RPMI8226 (cell line): ENCODE results near the gene ZFR.
"Not testable (repeated sequence)": the region's sequence is repeated elsewhere in the genome, so short reads cannot be mapped to it uniquely, and the experiment has no call there.

Source experiments
- DNase-seq: peaks from one replicate; pipeline ENCODE4 v3.0.0-alpha.2; 2015

The ZFR gene

GRCh38 chr5:32450952-32451351 is 6.4 kb upstream of the ZFR start:
- peak; percentile 13 for DNase-seq

GRCh38 chr5:32449262-32449661 is 4.7 kb upstream of the ZFR start:
- no peak for DNase-seq

DNA sequence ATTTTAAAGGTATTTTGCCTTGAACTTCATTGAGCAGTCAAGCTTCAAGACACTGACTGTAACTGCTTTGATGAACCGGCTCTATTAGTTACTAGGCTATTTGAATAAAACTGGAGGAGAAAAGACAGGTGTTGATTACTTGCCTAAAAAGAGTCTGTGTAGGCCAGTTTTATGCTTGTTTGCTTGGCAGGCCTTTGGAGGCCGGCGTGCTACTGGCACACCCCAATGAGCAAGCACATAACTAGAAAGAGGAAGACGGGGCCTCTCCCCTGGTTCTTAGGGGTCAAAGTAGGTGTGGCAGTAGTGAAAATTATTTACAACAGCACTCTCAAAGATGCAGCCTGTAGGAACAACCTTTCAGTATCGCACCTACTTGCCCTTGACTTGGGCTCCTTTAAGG is 2.1 kb upstream of the ZFR start:
- no peak for DNase-seq

- no peak for DNase-seq
Measured at GRCh38 chr5:32445831-32446614, 1.5 kb upstream of the ZFR start.

DNA sequence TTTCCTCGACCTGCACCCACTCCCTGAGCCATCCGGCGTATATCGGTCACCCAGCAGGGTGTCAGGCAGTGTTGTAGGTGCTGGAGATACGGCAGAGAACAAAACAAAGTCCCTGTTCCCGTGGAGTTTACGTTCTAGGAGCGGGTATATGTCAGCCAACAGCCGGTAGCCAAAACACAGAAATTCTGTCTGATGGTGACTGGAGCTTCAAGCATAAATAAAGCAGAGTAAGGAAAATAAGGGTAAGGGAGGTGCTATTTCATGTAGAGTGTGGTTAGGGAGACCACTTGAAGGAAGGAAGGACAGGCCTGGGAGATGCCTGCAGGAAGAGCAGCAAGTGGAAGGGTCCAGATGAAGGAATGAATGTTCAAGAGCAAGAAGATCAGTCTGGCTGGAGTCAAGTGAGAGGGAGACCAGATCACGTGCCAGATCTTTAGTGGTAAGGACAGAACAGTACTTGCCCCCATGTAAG is 783 bp upstream of the ZFR start:
- DNase-seq: no peak

DNA sequence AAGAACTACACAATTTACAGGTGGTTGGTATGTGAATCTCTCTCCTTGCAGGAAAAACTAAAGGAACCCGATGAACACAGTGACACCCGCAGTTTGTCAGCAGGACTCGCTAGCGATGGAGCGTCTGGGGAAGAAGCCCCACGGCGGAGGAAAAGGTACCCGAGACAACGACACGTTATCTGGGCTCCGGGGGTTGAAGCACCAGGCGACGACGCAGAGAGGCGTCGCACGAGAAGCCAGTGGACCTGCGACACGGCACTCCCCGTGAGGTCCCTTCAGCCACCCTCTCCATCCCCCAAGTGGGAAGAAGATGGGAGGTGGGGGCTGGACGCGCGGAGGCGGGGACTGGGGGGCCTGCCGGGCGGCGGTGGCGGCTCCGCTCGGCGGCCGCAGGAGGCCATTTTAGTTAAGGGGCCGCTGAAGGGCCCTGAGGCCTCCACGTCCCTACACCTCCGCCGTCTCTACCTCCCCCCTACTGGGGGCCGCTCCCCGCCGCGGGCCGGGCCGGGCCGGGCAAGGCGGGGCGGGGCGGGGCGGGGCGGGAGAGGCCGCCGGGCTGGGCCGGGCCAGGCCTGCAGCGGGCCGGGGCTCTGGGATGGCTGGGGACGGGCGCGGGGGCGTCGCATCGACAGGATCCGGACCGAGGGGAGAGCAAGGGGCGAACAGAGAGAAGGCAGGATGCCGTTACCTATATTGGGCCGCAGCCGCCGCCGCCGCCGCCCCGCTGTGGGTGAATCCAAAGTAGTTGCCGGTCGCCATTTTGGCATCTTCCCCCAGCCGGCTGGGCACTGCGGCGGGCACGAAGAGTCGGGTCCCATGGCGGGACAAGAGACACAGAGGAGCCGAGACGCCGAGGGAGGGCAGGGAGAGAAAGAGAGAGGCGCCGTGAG is 754 bp downstream of the ZFR start:
- peak; percentile 35 for DNase-seq

- no peak for DNase-seq
Measured at GRCh38 chr5:32443145-32443540, 1.4 kb downstream of the ZFR start.

DNA sequence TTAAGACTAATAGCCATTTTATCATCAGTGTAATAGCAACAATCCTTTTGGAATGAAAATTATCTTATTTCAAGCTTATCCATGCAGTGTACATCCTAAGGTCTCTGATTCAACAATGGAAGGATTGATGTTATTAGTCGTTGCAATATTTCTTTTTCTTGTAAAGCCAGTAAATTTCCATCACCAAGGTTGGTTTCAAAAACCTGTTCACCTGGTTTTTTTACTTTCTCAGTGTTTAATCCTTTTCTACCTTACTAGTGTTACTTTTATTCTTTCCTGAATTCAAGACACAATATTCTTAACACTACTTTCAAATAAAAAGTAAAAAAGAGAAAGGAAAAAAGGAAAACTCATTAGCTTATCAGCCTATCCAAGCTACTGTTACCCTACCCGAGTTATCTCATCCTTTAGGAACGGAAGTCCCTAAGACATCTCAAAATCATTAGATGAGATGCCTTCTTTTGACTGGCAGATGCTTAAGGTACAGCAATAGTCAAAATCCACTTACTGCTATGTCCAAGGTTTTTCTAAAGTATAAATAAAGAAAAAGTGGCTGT is 5.4 kb downstream of the ZFR start:
- DNase-seq: no peak

DNA sequence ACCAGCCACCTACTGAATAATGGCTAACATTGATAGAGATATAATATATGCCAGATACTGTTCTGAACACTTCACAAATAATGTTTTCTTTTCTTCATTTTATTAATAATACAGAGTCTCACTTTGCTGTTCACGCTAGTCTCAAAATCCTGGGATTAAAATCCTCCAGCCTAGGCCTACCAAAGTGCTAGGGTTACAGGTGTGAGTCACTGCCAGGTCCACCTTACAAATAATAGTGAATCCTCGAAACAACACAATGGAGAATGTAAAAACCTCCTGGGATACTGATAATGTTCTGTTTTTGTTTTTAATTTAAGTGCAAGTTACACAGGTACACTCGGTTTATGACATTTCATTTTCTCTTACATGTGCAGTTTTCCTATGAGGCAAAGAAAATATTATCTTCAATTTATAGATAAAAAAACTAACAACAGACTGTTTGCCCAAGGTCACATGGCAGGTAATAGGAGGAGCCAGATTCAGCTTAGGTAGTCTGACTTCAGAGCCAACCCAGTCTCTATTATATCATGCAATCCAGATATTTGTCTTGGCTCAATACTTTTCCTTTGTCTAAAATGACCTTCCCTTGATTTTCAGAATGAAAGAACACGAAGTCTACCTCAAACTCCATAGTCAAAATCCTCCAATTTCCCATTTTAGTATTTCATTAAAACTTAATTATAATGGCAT is 7.8 kb downstream of the ZFR start:
- DNase-seq: no peak

DNA sequence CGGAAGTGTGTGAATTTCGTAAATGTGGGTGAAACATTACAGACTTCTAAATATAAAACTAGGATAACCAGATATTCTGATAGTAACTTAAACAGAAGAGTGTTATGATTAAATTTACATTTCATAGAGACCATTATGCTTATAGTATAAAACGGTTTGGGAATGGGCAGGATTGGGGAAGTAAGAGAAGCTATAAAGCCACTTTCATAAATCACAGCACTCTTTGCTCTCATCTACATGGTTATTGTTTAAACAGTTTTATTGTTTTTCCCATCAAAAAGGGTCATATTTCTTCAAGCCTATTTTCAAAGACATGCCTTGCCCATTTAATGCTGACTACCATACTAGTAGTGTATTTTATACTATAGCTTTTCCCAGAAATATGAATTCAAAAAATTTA is 9.2 kb downstream of the ZFR start:
- no peak for DNase-seq

DNA sequence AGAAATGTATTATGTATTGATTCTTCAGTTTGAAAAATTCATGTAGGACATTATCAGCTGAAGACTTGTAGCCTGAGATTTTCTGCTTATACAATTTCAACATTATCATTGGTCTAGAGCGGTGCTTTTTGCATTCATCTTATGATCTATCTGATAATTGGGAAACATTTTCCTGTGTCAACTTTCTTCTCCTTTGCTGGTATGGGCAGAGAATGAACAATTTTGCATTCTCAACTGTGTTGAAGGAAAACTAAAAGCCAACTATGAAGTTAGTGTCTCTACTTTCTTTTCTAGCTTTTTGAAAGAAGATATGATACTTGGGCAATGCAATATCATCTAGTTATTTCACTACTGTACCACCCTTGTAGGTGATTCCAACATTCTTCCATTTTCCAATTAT is 10.3 kb downstream of the ZFR start:
- DNase-seq: no peak

GRCh38 chr5:32432633-32433032 is 11.9 kb downstream of the ZFR start:
- DNase-seq: no peak

- DNase-seq: not testable (repeated sequence)
Measured at GRCh38 chr5:32430825-32431224, 13.7 kb downstream of the ZFR start.

DNA sequence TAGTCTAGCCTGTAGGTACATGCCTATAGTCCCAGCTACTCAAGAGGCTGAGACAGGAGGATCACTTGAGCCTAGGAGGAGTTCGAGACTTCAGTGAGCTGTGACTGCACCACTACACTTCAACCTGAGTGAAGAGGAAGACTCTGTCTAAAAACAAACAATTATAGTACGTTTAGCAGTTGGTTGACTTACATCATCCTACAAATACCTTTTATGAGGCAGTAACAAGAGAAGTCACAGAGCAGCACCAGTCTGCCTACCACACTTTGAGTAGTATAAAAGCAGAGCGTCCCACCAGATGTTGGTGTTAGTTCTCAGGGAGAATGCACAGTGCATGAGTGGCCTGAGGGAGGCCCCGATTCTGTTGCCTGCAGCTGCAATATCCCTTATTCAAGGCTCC is 16.1 kb downstream of the ZFR start:
- no peak for DNase-seq

- DNase-seq: no peak
Measured at GRCh38 chr5:32426440-32427151, 17.9 kb downstream of the ZFR start.

GRCh38 chr5:32422697-32423096 is 21.8 kb downstream of the ZFR start:
- DNase-seq: no peak

- DNase-seq: peak; percentile 24
Measured at GRCh38 chr5:32421075-32421474, 23.5 kb downstream of the ZFR start.

- DNase-seq: no peak
Measured at GRCh38 chr5:32420506-32420905, 24.0 kb downstream of the ZFR start.

- DNase-seq: peak; percentile 15
Measured at GRCh38 chr5:32419791-32420190, 24.7 kb downstream of the ZFR start.

- no peak for DNase-seq
Measured at GRCh38 chr5:32413466-32414263, 30.9 kb downstream of the ZFR start.

- DNase-seq: no peak
Measured at GRCh38 chr5:32410630-32411029, 33.9 kb downstream of the ZFR start.

- DNase-seq: no peak
Measured at GRCh38 chr5:32406650-32407049, 37.9 kb downstream of the ZFR start.
